SK-N-SH (cell line): Measurements from ENCODE around the gene ATP8B3. TPM values are rescaled to one million over a fixed set of nuclear protein-coding genes. Genes with fewer than 3 reads are reported as not detected.

Experiments used
- CTCF ChIA-PET: fragments of 300-600, 350-600 bp; formaldehyde crosslinking; extraction: SDS; loops from one replicate; lab custom pipeline; 2021; lab: Yijun Ruan, JAX
- POLR2A ChIA-PET: fragments of 350-600 bp; sonication (Branson Sonifier 250); formaldehyde crosslinking; extraction: SDS; loops from one replicate; lab custom pipeline; 2020; ENCODE audit warnings: antibody characterized with exemption, inconsistent platforms; lab: Yijun Ruan, JAX
- DNase-seq: peaks from one replicate; pipeline ENCODE4 v3.0.0; 2012
- H2AFZ ChIP-seq: fragments of 200-600 bp; sonication (generic); 2 replicates; pipeline ENCODE4 v1.8.1; 2016; ENCODE audit warnings: antibody characterized with exemption, mild to moderate bottlenecking, low read depth
- H3F3A ChIP-seq: fragments of 200-600 bp; sonication (generic); replicated peaks from 2 replicates; pipeline ENCODE3; 2016; ENCODE audit warnings: antibody characterized with exemption, mild to moderate bottlenecking; ENCODE audit not compliant: insufficient read depth
- H3K27ac ChIP-seq, 2 experiments: fragments of 200-500 bp in 1 of 2; fragments of 200-600 bp in 1 of 2; sonication (Bioruptor generic) in 1 of 2; sonication (generic), shearing (Covaris generic) in 1 of 2; 2 replicates each; pipeline versions ENCODE4 v1.5.1 to v1.6.1; 2014 to 2016; ENCODE audit warnings: low read depth in 2 of 2, inconsistent platforms in 1 of 2, low read length in 1 of 2, mild to moderate bottlenecking in 1 of 2, mixed read lengths in 1 of 2
- H3K27me3 ChIP-seq: fragments of 200-600 bp; sonication (generic), shearing (Covaris generic); 2 replicates; pipeline ENCODE4 v1.6.1; 2016; ENCODE audit warnings: mixed run types; ENCODE audit not compliant: insufficient read depth
- H3K36me3 ChIP-seq, 2 experiments: fragments of 200-500 bp in 1 of 2; fragments of 200-600 bp in 1 of 2; sonication (Bioruptor generic) in 1 of 2; sonication (generic) in 1 of 2; replicated peaks in 1 of 2; 2 replicates each; pipeline versions ENCODE3 to v1.5.1; 2014 to 2016; ENCODE audit warnings: low read length in 1 of 2, mild to moderate bottlenecking in 1 of 2; ENCODE audit not compliant: insufficient read depth in 2 of 2, control insufficient read depth in 1 of 2
- H3K4me1 ChIP-seq, 2 experiments: fragments of 200-500 bp in 1 of 2; fragments of 200-600 bp in 1 of 2; sonication (Bioruptor generic) in 1 of 2; sonication (generic), shearing (Covaris generic) in 1 of 2; 2 replicates each; pipeline versions ENCODE4 v1.5.1 to v1.6.1; 2014 to 2016; ENCODE audit warnings: low read depth in 1 of 2, low read length in 1 of 2, mixed run types in 1 of 2; ENCODE audit not compliant: insufficient read depth in 2 of 2, control insufficient read depth in 1 of 2
- H3K4me2 ChIP-seq: fragments of 200-600 bp; sonication (generic), shearing (Covaris generic); 2 replicates; pipeline ENCODE4 v1.6.1; 2017; ENCODE audit warnings: mixed run types
- H3K4me3 ChIP-seq, 2 experiments: fragments of 200-500 bp in 1 of 2; fragments of 200-600 bp in 1 of 2; sonication (Bioruptor generic) in 1 of 2; sonication (generic), shearing (Covaris generic) in 1 of 2; 2 replicates each; pipeline versions ENCODE4 v1.5.1 to v1.8.1; 2014 to 2016; ENCODE audit warnings: low read depth in 2 of 2, inconsistent platforms in 1 of 2, low read length in 1 of 2, mild to moderate bottlenecking in 1 of 2, mixed read lengths in 1 of 2, moderate library complexity in 1 of 2
- H3K79me2 ChIP-seq: fragments of 200-600 bp; sonication (generic); 2 replicates; pipeline ENCODE4 v1.8.1; 2017; ENCODE audit warnings: mild to moderate bottlenecking; ENCODE audit not compliant: insufficient read depth
- H3K9ac ChIP-seq: fragments of 200-600 bp; sonication (generic); 2 replicates; pipeline ENCODE4 v1.6.1; 2017; ENCODE audit warnings: mixed run types
- H3K9me2 ChIP-seq: fragments of 200-600 bp; sonication (generic); 2 replicates; pipeline ENCODE4 v1.6.1; 2017; ENCODE audit warnings: mixed run types
- H3K9me3 ChIP-seq: fragments of 200-600 bp; sonication (generic); 2 replicates; pipeline ENCODE4 v1.6.1; 2017; ENCODE audit warnings: mixed run types, mild to moderate bottlenecking, moderate library complexity
- H4K20me1 ChIP-seq: fragments of 200-600 bp; sonication (generic); 2 replicates; pipeline ENCODE4 v1.6.1; 2017; ENCODE audit warnings: mild to moderate bottlenecking, mixed run types; ENCODE audit not compliant: insufficient read depth
- CHD2 ChIP-seq: fragments of 150-350 bp; IDR thresholded peaks from 2 replicates; pipeline ENCODE4 v1.6.1; 2018; ENCODE audit warnings: low read length; ENCODE audit not compliant: partially characterized antibody
- ELF1 ChIP-seq: IDR thresholded peaks from 2 replicates; pipeline ENCODE4 v1.4.0; 2012
- EP300 ChIP-seq, 2 experiments: IDR thresholded peaks; 2 replicates each; pipeline versions ENCODE4 v1.4.0 to v1.6.1; 2012; ENCODE audit warnings: borderline replicate concordance in 1 of 2, low read depth in 1 of 2, low read length in 1 of 2
- FOSL2 ChIP-seq: IDR thresholded peaks from 2 replicates; pipeline ENCODE4 v1.4.0; 2012; ENCODE audit warnings: low read depth, mild to moderate bottlenecking, moderate library complexity, borderline replicate concordance
- FOXJ3 ChIP-seq: sonication (generic); formaldehyde crosslinking; IDR thresholded peaks from 2 replicates; pipeline ENCODE4 v1.5.1; 2020; ENCODE audit warnings: mild to moderate bottlenecking, missing genetic modification reagents
- FOXM1 ChIP-seq: IDR thresholded peaks from 2 replicates; pipeline ENCODE4 v1.4.0; 2012; ENCODE audit warnings: low read depth, mild to moderate bottlenecking
- MXI1 ChIP-seq: IDR thresholded peaks from 2 replicates; pipeline ENCODE4 v1.6.1; 2012; ENCODE audit warnings: mild to moderate bottlenecking, low read depth, low read length, improper control_type of control experiment
- NFIC ChIP-seq: IDR thresholded peaks from 2 replicates; pipeline ENCODE4 v1.4.0; 2012; ENCODE audit warnings: borderline replicate concordance
- NRF1 ChIP-seq: IDR thresholded peaks from 2 replicates; pipeline ENCODE4 v1.6.1; 2012; ENCODE audit warnings: low read depth, mild to moderate bottlenecking, low read length
- POLR2AphosphoS5 ChIP-seq: IDR thresholded peaks from 2 replicates; pipeline ENCODE4 v1.6.1; 2012; ENCODE audit warnings: low read depth, low read length
- RFX5 ChIP-seq: IDR thresholded peaks from 2 replicates; pipeline ENCODE4 v1.6.1; 2012; ENCODE audit warnings: mild to moderate bottlenecking, improper control_type of control experiment, low read length
- TAF1 ChIP-seq: IDR thresholded peaks from 2 replicates; pipeline ENCODE4 v1.6.1; 2012; ENCODE audit warnings: low read depth, mild to moderate bottlenecking, low read length, moderate library complexity, borderline replicate concordance
- TCF12 ChIP-seq: IDR thresholded peaks from 2 replicates; pipeline ENCODE4 v1.4.0; 2012
- TEAD4 ChIP-seq: IDR thresholded peaks from 2 replicates; pipeline ENCODE4 v1.4.0; 2012; ENCODE audit warnings: mild to moderate bottlenecking, borderline replicate concordance; ENCODE audit not compliant: insufficient read depth
- YY1 ChIP-seq: IDR thresholded peaks from 2 replicates; pipeline ENCODE4 v1.4.0; 2012; ENCODE audit warnings: low read depth, mild to moderate bottlenecking
- WGBS: methylation state at CpG from one replicate; pipeline ENCODE4 v1.1.6; 2017; ENCODE audit warnings: low lambda C conversion rate; 5-methylcytosine and 5-hydroxymethylcytosine counted together
- polyA plus RNA-seq, 3 experiments: library from polyadenylated mRNA; depleted of rRNA; stranded (reverse); fragments of >200 nt; gene quantifications; 2 replicates each; pipeline ENCODE4 v1.2.3, GENCODE V29; 2012
- TF ChIP-seq, protein P1 (sequence below): fragments of 150-350 bp; IDR thresholded peaks from 2 replicates; pipeline ENCODE4 v1.6.1; 2016; ENCODE audit warnings: mild to moderate bottlenecking, low read depth, low read length
- TF ChIP-seq, protein P2 (sequence below): IDR thresholded peaks from 2 replicates; pipeline ENCODE4 v1.4.0; 2012; ENCODE audit warnings: low read depth, borderline replicate concordance
- TF ChIP-seq, protein P3 (sequence below): IDR thresholded peaks from 2 replicates; pipeline ENCODE4 v1.6.1; 2012; ENCODE audit warnings: mild to moderate bottlenecking, low read depth, low read length, moderate library complexity

ATP8B3 gene
- polyA plus RNA-seq, 1 of the 3 experiments (the other 2 are of a cell fraction) = 8.0 TPM

DNA sequence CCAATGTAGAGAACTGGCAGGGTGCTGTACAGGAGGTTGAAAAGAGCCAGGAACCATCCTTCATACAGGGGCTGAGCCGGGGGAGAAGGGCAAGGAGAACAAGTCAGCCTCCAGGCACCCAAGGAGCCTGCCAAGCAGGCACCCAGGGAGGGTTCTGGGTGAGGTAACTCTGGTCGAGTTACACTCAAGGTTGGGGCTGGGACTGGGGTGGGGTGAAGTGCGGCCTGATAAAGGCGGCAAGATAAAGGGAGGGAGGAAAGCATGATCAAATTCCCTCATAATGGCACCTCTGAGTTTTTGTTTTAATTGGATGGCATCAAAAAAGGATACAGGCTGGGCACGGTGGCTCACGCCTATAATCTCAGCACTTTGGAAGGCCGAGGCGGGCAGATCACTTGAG, 25.0 kb downstream of the ATP8B3 start (continued):
- TF ChIP-seq EP300 (IDR thresholded peaks at IDR 0.05; ENCODE audit: borderline replicate concordance in 1 of 2, low read depth in 1 of 2, low read length in 1 of 2) (no peak), MXI1 (no peak), YY1 (no peak), TAF1 (no peak)
- TF ChIP-seq, all 33 proteins: peak for 0

DNA sequence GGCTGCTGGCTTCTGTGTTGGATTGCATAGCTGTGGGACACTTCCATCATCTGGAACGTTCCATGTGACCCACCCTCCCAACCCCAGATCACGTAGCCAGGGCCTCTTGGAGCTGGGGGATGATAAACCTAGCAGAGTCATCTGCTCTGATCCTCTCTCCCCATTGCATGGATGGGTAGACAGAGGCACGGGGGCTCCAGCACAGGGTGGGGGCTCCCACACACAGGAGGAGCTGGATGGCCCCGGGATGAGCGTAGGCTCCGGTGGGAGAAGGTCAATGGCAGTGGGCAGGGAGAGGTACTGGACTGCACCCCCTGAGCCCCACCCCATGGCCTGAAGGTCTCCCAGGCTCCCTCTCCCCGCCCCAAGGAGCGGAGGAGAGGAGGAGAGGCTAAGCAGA, 25.4 kb downstream of the ATP8B3 start:
- ChIA-PET POLR2A (no interaction called here), CTCF (interaction anchor here (0.7 to 11.8 kb wide), 3 partner anchors 7 to 115 kb away, joined by 5 to 143 read pairs (median 13); no protein-coding TSS in a partner anchor)
- Histone ChIP-seq H3K36me3 (no peaks in the 10 kb centered on the region), H3K4me3 (no peak overlapping the region), H3K9me3 (peaks cover 4% of the 10 kb centered on the region; the same call in 1 of the 2 replicates), H3F3A (no peaks in the 10 kb centered on the region), H2AFZ (no peak overlapping the region), H3K9ac (no peak overlapping the region), H3K79me2 (no peaks in the 10 kb centered on the region), H3K27me3 (peaks cover 47% of the 10 kb centered on the region), H4K20me1 (no peaks in the 10 kb centered on the region), H3K4me2 (no peak overlapping the region), H3K9me2 (no peaks in the 10 kb centered on the region), H3K4me1 (no peaks in the 10 kb centered on the region; a peak in 1 of 4 replicates), H3K27ac (no peak overlapping the region)
- no peak for TF ChIP-seq ELF1
- TF ChIP-seq NFIC = no peak
- TF ChIP-seq TCF12 = no peak
- no peak for TF ChIP-seq FOSL2
- TF ChIP-seq, protein P1, sequence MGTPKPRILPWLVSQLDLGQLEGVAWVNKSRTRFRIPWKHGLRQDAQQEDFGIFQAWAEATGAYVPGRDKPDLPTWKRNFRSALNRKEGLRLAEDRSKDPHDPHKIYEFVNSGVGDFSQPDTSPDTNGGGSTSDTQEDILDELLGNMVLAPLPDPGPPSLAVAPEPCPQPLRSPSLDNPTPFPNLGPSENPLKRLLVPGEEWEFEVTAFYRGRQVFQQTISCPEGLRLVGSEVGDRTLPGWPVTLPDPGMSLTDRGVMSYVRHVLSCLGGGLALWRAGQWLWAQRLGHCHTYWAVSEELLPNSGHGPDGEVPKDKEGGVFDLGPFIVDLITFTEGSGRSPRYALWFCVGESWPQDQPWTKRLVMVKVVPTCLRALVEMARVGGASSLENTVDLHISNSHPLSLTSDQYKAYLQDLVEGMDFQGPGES = no peak
- no peak for TF ChIP-seq YY1
- WGBS = 40% methylated on average over 5 of the region's 8 CpGs
- DNase-seq = no peak

DNA sequence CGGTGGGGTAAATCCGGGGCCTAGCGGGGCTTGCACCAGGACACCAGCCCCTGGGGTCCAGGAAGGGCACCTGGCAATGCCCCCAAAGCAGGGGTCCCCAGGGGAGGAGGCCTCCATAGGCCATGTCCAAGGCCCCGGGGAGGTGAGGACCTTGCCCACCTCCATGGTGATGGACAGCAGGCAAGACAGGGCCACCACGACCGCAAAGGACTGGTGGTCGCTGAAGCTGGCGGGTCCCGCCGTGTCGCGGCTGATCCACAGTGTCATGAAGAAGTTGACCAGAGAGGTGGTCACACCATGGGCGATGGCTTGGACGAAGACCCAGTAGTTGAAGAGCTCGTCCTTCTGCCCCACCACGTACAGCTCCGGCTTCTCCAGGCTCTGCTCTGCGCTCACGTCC, 26.8 kb downstream of the ATP8B3 start:
- H3K4me3 ChIP-seq = no peak overlapping the region
- H3K4me2 ChIP-seq = no peak overlapping the region
- H3K9me2 ChIP-seq = no peaks in the 10 kb centered on the region
- no peak overlapping the region for H2AFZ ChIP-seq
- POLR2A ChIA-PET = no interaction called here
- CTCF ChIA-PET = interaction anchor here (0.7 to 11.8 kb wide), 5 partner anchors 8 to 113 kb away, joined by 3 to 143 read pairs (median 4); no protein-coding TSS in a partner anchor
- peaks cover 6% of the 10 kb centered on the region; the same call in 1 of the 2 replicates for H3K9me3 ChIP-seq
- H3F3A ChIP-seq = no peaks in the 10 kb centered on the region
- H3K27ac ChIP-seq = no peak overlapping the region
- no peaks in the 10 kb centered on the region for H3K79me2 ChIP-seq
- DNase-seq = no peak
- no peaks in the 10 kb centered on the region; a peak in 1 of 4 replicates for H3K4me1 ChIP-seq
- no peak for TF ChIP-seq MXI1
- TF ChIP-seq NFIC = no peak
- TF ChIP-seq NRF1 = no peak
- no peak for TF ChIP-seq POLR2AphosphoS5
- TF ChIP-seq FOXM1 = no peak
- no peak for TF ChIP-seq TEAD4
- TF ChIP-seq, protein P2, sequence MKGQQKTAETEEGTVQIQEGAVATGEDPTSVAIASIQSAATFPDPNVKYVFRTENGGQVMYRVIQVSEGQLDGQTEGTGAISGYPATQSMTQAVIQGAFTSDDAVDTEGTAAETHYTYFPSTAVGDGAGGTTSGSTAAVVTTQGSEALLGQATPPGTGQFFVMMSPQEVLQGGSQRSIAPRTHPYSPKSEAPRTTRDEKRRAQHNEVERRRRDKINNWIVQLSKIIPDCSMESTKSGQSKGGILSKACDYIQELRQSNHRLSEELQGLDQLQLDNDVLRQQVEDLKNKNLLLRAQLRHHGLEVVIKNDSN = no peak
- TF ChIP-seq, protein P3, sequence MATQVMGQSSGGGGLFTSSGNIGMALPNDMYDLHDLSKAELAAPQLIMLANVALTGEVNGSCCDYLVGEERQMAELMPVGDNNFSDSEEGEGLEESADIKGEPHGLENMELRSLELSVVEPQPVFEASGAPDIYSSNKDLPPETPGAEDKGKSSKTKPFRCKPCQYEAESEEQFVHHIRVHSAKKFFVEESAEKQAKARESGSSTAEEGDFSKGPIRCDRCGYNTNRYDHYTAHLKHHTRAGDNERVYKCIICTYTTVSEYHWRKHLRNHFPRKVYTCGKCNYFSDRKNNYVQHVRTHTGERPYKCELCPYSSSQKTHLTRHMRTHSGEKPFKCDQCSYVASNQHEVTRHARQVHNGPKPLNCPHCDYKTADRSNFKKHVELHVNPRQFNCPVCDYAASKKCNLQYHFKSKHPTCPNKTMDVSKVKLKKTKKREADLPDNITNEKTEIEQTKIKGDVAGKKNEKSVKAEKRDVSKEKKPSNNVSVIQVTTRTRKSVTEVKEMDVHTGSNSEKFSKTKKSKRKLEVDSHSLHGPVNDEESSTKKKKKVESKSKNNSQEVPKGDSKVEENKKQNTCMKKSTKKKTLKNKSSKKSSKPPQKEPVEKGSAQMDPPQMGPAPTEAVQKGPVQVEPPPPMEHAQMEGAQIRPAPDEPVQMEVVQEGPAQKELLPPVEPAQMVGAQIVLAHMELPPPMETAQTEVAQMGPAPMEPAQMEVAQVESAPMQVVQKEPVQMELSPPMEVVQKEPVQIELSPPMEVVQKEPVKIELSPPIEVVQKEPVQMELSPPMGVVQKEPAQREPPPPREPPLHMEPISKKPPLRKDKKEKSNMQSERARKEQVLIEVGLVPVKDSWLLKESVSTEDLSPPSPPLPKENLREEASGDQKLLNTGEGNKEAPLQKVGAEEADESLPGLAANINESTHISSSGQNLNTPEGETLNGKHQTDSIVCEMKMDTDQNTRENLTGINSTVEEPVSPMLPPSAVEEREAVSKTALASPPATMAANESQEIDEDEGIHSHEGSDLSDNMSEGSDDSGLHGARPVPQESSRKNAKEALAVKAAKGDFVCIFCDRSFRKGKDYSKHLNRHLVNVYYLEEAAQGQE = no peak
- TF ChIP-seq FOXJ3 = no peak
- TF ChIP-seq YY1 = no peak
- no peak for TF ChIP-seq CHD2
- no peak for TF ChIP-seq RFX5
- H3K9ac ChIP-seq = no peak overlapping the region
- H3K27me3 ChIP-seq = peaks cover 50% of the 10 kb centered on the region
- 41% methylated on average over 8 of the region's 19 CpGs for WGBS
- no peaks in the 10 kb centered on the region for H4K20me1 ChIP-seq
- no peaks in the 10 kb centered on the region for H3K36me3 ChIP-seq
